ENCODE measurements around the gene FCHO1.

FCHO1 gene

DNA sequence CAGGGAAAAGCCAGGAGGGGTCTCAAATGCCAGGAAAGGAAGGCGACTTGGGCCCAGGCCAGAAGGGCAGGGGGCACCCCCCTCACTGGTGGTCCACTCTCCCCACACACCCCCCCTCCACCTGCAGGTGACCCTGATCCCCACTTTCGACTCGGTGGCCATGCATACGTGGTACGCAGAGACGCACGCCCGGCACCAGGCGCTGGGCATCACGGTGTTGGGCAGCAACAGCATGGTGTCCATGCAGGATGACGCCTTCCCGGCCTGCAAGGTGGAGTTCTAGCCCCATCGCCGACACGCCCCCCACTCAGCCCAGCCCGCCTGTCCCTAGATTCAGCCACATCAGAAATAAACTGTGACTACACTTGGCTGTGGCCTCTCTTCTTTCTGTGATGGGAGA lies 17.1 kb upstream of the FCHO1 start:
- DNase-seq, result no peak

DNA sequence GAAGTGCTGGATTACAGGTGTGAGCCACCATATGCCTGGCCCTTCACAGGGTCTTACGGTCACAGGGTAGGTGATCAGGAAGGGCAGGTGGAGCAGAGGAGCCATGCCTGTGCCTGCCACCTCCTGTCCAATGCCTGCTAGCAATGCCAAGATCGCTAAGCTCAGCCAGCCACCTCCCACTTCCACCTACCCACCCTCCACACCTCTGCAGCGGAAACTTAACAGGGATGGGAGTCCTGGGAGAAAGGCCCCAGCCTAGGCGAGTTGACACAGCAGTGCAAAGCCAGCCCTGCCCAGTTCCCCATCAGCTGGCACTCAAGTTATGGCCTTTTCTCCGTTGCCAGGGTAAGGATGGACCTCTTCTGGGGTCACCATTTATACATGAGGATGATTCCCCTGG lies 15.9 kb upstream of the FCHO1 start:
- DNase-seq, result no peak

DNA sequence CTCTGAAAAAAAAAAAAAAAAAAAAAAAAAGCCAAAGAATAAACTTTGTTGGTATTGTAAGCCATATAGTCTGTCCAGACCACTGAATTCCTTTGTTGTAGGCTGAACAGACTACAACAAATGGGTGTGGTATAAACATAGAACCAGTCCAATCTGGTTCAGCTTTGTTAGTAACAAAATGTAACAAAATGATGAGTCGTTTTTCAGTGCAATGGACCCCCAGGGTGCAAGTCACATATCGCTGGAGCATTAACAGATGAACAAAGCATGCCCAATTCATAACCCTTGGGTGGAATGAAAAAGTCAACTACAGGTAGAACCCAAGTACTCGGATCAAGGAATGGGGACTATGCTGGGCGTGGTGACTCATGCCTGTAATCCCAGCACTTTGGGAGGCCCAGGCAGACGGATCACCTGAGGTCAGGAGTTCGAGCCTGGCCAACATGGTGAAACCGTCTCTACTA lies 13.6 kb upstream of the FCHO1 start:
- no peak for DNase-seq

DNA sequence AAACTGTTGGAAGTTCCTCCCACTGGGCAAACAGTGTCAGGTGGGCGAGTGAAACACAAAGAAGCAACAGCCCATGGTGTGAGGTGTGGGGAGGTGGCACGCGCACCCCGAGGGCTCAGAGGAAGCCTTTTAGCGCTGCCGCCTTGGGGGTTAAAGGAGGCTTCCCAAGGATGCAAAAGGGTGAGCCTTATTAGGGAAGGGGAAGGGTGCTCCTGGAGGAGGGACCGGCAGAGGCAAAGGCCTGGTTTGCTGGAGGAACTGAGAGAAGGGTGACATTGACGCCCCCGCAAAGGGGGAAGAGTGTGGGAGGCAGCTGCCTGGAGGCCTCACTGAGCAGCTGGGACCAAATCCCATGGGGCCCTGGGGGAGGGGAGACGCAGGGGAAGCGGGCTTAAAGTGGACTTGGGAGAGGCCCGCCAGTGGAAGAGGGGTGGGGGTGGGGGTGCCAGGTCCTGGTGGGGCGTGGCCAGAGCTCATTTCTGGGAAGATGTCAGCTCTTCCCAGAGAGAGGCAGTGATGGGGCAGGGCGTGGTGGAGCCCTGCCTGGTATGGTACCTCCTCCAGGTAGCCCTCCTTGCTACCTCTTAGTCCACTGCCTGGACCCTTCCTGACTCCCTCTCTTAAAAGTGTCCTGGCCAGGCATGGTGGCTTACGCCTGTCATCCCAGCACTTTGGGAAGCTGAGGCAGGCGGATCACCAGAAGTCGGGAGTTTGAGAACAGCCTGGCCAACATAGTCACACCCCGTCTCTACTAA lies 12.0 kb upstream of the FCHO1 start:
- no peak for DNase-seq

DNA sequence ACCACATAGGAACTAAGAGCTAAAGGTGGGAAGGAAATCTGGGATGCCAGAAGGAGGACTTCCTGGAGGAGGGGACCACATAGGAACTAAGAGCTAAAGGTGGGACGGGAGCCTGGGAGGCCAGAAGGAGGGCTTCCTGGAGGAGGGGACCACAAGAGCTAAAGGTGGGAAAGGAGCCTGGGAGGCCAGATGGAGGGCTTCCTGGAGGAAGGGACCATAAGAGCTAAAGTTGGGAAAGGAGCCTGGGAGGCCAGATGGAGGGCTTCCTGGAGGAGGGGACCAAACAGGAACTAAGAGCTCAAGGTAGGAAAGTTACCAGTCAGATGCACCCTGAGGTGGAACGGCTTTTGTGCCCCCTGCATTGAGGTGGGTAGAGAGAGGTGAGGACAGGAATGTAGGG lies 9.8 kb upstream of the FCHO1 start:
- DNase-seq, result no peak

DNA sequence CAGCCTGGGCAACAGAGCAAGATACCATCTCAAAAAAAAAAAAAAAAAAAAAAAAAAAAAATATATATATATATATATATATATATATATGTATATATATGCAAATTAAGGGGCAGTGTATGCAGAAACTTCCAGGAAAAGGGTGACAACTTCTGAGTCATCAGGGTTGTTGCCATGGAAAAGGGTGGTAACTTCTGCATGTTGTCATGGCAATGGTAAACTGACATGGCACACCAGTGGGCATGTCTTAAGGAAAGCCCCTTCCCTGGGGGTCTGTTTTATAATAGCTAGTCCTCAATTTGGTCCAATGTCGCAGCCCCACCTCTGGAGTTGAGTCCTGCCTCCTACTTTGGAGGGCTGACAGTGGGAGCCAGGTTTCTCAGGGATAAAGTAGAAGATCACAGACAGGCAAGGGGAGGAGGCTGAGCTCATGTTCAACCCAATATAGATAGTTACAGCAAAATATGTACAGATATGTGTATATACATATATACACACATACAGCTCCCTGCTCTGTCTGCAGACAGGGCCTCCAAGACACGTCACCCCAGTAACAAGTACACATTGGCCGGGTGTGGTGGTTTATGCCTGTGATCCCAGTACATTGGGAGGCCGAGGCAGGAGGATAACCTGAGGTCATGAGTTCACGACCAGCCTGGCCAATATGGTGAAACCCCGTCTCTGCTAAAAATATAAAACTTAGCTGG lies 7.2 kb upstream of the FCHO1 start:
- no peak for DNase-seq

DNA sequence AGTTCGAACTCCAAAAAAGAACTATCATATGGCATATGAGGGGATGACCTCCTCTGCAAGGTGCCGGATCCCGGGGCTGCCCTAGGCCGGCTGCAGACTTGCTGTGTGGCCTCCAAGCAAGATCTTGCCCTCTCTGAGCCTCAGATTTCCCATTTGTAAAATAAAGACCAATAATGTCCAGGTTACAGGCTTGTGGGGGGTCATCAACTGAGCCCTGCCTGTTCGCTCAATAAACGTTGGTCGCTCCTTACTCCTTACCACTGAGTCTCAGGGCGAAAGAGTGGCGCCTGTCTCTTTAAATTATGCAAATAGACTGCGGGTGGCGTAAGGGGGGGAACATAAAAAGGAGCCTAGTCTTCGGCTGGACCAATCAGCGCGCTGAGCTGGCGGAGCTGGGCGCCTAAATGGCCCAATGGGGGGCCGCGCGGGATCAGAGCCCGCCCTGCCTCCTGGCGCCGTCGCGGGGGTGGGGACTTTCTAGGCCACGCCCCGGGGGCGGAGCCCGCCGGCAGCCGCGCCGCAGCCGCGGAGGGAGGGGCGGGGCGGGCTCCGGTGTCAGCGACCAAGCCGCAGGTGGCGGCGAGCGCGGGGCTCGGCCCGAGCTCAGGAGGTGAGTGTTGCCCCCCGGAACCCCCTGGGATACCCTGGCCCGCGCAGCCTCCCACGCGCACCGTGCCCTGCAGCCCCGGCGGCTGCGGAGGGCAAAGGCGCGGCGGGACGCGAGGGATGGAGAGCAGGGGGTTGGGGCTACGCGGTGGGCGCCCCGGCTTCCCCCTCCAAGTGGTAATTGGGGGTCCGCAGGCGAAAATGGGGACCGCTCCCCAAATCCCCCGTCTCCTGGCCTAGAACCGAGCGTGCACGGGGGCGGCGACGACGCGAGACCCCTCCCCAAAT lies 3.8 kb upstream of the FCHO1 start:
- peak; percentile 85 to 90 for DNase-seq

DNA sequence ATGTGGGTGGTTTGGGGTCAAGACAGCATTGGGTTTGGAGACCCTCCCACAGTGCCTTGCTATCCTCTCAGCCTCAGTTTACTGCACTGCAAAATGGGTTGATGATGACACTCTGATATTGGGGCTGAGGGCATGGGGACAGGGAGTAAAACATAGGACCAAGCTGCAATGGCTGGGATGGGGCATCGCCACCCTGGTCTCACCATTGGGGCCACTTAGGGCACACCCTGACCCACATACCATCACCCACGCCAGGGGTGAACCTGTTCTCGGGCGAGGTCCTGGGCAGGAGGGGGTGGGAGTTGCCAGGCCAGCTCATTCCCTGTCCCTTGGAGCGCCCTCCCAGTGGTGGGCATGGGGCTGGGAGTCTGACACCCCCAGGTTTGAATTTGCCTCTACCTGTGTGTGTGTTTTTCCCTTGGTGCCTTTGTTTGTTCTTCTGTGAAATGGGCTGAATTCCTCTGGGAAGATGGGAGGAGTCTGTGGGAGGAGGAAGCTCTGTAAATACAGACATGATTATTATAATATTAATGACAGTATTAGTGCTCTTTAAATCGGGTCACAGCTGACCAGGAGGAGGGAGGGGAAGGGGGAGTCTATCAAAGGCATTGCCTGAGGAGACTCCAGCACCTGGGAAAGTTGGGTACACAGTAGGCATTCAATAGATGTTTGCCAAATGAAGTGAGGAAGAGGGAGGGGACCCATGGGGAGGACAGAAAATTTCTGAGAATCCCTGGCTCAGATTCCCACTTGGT lies 2.2 kb upstream of the FCHO1 start:
- no peak for DNase-seq

DNA sequence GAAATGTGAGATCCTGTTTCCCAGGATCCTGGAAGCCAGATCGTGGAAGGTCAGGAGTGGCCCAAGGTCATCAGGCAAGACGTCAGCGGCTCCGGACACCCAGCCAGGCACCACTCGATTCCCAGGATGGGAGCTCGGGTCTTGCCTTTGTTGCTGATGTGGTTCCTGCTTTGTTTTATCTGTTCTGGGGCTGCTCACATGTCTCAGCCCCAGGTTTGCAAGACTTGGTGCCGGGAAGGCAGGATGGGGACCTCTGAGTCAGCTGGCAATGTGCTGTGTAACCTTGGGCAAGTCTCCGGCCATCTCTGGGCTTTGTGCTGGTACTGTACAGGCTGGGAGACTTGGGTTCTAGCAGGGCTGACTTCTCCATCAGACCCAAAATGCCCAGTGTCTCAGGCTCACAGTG lies 1.4 kb upstream of the FCHO1 start:
- DNase-seq, result no peak

DNA sequence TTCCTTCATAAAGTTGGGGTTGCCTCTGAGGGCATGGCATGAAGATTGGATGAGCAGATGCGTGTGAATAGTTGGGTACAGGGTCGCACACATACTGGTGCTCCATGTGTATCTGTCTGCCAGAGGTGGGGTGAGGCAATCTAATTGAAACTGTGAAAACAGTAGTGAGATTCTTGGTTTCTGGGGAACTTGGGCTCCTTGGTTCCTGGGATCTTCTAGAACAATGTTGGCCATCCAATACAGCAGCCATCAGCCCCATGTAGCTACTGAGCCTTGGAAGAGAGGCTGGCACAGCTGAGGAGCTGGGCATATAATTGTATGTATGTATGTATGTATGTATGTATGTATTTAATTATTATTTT lies 616 bp downstream of the FCHO1 start:
- no peak for DNase-seq

DNA sequence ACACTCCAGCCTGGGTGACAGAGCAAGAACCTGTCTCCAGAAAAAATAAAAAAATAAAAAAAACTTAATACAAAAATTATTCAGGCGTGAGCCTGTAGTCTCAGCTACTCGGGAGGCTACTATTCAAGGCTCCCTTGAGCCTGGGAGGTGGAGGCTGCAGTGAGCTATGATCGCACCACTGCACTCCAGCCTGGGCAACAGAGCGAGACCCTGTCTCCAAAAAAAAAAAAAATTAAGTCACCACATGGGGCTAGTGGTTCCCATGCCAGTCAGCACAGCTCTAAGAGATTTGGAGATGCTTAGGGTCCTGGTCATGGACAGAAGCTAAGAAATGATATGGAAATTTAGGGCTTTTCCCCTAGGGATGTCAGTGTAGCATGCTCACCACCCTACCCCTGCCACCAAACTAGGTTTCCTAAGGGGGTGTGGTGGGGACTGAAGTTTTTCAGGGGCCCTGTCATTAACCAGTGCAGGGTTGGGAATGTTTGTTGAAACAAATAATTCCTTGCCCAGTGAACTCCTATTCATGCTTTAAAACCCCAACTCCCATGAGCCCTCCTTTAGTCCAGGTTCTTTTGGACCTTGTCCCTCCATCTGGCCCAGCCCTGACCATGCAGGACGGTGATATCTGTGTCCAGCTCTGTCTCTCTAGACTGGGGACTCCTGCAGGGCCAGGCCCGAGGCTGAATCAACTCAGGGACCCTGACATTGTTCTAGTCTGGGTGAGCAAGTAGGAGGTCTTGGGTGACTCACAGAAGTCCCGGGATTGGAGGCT lies 1.8 kb downstream of the FCHO1 start:
- DNase-seq, result no peak

DNA sequence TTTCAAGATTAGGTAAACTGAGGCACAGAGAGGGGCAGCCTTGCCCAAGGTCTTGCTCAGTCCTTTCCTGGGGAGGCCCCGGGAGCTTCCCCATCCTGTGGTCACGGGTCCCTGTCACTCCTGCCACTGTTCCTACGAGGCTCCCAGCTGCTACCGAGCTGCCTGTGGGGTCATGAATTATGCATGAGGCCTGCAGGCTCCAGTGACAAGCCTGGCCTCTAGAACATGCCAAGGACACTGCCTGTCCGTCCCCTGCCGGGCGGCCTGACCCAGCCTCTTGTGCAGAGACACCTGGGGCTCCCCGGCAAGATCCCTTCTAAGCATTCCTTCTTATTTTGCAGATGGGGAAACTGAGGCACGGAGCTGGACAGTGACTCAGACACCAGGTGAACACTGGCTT lies 2.7 kb downstream of the FCHO1 start:
- no peak for DNase-seq

DNA sequence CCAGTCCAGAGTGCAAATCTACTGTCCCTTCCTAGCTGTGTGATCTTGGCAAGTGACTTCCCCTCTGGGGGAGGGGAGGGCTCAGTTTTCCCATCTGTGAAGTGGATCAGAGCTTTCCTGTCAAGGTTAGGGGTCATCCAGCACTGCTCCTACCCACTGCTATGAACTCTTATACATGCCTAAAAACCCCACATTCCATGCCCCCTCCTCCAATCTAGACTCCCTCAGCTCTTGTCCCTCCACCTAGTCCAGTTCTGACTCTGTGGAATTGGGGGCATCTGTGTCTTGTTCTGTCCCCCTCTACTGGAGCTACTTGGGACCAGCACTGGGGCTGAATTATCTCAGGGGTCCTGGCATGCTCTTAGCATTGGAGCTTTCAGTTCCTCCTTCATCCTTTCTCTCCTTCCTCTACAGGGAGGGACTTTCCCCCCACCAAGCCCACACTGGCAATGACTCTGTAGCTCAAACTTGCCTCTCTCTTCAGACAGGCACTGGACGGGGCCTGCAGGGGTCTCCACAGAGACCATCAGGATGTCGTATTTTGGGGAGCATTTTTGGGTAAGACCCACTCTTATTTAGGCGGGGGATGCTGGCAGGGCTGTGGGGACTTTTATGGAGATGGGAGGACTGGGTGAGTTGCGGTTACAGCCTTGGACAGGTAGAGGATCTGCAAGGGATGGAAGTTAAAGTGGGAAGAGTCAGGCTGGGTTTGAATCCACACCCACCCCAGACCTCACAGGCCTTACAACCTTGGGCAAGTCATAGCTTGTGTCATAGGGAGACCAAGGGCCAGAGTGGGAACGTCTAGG lies 3.6 kb downstream of the FCHO1 start:
- DNase-seq, result no peak

DNA sequence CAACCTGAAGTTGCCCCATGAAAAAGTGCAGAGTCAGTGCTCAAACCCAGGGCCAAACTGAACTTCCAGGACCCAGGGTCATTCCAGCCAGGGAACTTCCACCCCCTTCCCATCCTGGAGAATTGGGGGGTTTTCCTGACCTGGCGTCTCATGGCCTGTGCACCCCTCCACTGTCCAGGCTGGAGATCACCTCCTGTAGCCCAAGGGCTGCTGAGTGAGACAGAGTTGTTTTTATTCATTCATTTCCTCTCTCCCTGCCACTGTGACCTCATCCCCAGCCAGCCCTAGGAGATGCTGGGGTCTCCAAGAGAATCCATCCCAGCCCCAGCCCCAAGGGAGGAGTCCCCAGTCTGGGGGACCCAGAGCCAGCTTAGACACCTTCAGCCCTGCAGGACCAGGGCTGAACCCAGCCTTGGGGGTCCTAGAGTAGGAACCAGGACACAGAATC lies 4.2 kb downstream of the FCHO1 start:
- no peak for DNase-seq

DNA sequence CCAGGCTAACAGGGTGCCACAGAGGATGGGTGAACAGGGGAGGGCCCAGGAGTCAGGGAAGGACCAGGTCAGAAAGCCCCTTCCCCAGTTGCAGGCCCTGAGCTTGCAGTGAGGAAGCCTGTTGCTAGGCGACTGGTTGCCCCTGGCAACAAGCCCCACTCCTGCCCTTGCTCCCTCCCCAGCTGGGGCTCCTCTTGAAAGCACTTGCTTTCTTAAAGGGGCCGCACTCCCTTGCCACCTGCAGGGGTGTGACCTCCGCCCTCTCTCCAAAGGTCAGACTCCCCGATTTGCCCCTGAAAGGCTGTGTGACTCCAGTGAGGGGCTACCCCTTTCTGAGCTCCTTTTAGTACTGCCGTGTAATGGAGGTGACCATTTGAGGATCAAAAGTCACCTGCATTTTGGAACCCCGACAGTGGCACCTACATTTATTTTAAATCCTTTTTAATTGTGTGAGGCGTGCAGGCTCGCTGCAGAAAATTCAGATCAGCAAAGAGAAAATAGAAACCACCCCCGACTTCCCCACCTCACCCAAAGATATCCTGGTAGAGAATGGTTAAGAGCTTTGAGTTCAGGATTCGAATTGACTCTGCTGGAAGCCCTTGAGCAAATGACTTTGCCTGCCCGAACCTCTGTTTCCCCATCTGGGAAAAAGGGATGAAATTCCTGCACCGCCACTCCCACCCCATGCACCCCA lies 4.8 kb downstream of the FCHO1 start:
- DNase-seq, result no peak

DNA sequence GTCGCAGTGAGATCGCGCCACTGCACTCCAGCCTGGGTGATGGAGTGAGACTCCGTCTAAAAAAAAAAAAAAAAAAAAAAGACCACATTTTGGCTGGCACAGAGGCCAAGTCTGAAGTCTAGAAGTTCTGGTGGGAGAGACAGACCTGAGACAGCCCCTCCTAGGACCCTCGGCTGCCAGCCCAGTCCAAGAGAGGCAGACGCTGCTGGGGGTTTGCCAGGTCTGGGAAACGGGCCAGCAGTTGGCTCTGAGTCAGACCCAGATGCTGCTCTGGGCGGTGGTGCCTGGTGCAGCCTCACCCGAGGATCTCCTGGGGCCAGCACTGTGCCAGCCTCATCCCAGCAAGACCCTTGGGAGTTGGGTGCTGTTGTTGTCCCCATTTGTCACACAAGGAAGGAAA lies 5.8 kb downstream of the FCHO1 start:
- DNase-seq, result no peak

DNA sequence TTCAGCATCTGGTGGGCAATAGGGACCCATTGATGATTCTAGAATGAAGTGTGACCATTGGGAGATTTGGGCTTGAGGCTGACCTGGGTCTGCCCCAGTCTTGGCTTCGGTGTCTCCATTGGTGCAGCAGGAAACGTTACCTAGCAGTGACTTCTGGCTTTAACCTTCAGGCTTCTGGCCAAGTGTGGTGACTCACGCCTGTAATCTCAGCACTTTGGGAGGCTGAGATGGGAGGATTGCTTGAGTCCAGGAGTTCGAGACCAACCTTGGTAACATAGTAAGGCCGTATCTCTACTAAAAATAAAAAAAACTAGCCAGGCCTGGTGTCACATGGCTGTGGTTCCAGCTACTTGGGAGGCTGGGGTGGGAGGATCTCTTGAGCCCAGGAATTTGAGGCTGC lies 7.2 kb downstream of the FCHO1 start:
- no peak for DNase-seq

DNA sequence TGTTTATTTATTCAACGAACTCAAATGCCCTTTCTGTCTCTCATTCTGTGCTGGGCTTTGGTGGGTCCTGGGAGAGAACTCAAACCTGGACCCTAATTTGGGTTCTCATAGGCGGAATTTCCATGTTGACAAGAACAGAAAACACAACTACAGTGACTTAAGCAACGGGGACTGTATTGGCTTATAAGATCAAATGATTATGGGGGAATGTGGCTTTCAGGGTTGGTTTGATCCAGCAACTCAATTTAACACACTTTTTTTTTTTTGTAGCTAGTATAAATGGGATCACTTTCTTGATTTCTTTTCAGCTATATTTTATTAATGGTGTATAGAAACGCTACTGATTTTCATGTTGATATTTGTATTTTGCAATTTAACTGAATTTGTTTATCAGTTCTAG lies 9.9 kb downstream of the FCHO1 start:
- DNase-seq, result no peak

DNA sequence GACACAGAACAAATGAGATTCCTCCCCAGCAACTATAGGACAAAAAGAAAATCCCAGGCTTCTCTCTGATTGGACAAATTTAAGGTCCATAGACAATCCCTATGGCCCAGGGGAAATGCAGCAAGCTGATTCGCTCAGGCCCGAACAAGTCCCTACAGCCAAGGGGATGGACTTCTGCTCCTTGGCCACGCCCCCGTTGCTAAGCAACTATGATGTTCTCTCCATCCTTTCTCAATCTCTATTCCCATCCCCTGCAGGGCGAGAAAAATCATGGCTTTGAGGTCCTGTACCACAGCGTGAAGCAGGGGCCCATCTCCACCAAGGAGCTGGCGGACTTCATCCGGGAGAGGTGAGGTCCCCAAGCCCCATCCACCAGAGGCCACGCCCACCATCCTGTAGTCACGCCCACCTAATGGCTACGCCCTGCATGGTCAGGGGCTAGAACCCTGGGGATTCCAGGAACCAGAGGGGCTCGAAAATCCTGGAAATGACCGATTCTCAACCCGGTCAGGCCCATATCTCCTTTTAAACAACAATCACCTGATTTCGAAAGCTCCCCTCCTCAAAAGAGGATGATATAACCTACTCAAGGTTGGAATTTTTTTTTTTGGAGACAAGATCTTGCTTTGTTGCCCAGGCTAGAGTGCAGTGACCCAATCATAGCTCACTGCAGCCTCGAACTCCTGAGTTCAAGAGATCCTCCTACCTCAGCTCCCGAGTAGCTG lies 11.4 kb downstream of the FCHO1 start:
- peak in 1 of 2 experiments; percentile 20 for DNase-seq

DNA sequence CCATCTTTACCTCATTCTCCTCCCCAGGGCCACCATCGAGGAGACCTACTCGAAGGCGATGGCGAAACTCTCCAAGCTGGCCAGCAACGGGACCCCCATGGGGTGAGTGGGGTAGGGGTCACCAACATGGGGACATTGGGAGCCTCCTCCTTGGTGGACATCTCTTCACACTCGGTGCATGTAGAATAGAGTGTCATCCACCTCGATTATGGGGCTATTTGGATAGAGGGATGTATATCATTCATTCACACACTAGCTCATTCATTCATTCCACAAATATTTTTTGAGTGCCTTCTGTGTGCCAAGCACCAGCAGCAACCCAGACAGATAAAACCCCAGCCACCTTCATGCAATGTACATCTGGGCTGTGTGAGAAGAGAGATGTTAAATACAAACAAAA lies 13.1 kb downstream of the FCHO1 start:
- DNase-seq, result no peak

Data from AML-193 (cell line).